Effector memory CD4-positive, alpha-beta T cell (primary cell): ENCODE measurements around the gene ZFP90.
"Not testable (repeated sequence)": the region's sequence is repeated elsewhere in the genome, so short reads cannot be mapped to it uniquely, and the experiment has no call there.

Source experiments
- DNase-seq, 3 donors: peaks; one replicate each; pipeline ENCODE4 v3.0.0-alpha.2; 2020
- H3K27ac ChIP-seq: 2 replicates; pipeline ENCODE4 v1.7.0; 2013; ENCODE audit warnings: mild to moderate bottlenecking, low read length, moderate library complexity; ENCODE audit not compliant: insufficient read depth, poor library complexity, severe bottlenecking
- H3K27me3 ChIP-seq: replicated peaks from 2 replicates; pipeline ENCODE4 v1.7.0; 2013; ENCODE audit warnings: mild to moderate bottlenecking, low read length; ENCODE audit not compliant: insufficient read depth, control insufficient read depth, poor library complexity, severe bottlenecking
- H3K36me3 ChIP-seq: 2 replicates; pipeline ENCODE4 v1.7.0; 2013; ENCODE audit warnings: mild to moderate bottlenecking, low read length, moderate library complexity; ENCODE audit not compliant: control insufficient read depth, insufficient read depth
- H3K4me1 ChIP-seq: 2 replicates; pipeline ENCODE4 v1.7.0; 2013; ENCODE audit warnings: low read length, mild to moderate bottlenecking; ENCODE audit not compliant: control insufficient read depth, insufficient read depth, poor library complexity, severe bottlenecking
- H3K4me3 ChIP-seq: 2 replicates; pipeline ENCODE4 v1.7.0; 2013; ENCODE audit warnings: low read length, low read depth, mild to moderate bottlenecking; ENCODE audit not compliant: insufficient read depth, poor library complexity, severe bottlenecking
- H3K9me3 ChIP-seq: 2 replicates; pipeline ENCODE4 v1.7.0; 2013; ENCODE audit warnings: mild to moderate bottlenecking, low read length, moderate library complexity; ENCODE audit not compliant: control insufficient read depth
- total RNA-seq, 3 donors: gene quantifications; one replicate each; lab custom pipeline; 2026; lab: John Stamatoyannopoulos, UW

The ZFP90 gene
- total RNA-seq: 43.4 to 55.9 (median 55.0) reads per million in 3 donors

DNA sequence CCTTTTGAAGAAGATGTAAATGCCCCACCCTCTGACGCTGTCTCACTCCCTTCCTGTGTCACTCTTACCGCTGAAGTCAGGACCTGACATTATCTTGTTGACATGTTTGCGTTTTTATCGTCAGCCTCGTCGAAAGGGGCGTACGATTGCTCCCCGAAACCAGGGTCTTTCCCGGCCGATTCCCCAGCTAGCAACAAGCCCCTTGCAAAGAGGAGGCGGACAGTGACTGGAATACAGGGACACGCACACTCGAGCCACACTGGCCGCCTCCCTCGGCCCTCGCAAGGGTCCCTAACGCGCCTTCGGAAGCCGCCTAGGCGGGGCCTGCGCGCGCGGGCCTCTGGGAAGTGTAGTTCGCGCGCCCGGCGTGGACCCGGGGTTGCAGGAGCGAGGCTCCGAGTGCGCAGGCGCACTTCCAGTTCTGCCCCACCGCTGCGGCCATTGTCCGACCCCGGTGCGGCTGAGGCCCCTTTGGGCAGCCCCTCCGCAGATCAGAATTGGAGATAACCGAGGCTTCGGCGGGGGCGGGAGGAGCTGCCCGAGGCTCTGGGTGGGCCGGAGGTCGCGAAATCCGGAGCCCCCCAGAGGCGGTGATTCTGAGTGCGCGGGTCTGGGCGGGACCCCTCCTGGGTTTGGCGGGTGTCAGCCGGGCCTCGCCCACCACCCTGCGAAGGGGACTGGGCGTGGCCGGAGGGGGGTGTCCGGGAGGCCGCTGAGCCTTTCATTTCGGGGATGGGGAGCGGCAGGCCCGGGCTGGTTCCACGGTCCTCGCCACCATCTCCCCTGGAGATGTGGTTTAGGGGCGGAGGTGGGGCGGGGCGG lies at the start of gene ZFP90:
ZFP90 (plus strand) TSS at position 412 of the 822 bp plus-strand sequence. CDS start 502 bp downstream, outside the sequence.
- H3K36me3 ChIP-seq: no peaks in the 10 kb centered on the region
- peak; percentile 59 to 78 (median 73) for DNase-seq
- H3K9me3 ChIP-seq: no peaks in the 10 kb centered on the region
- H3K27ac ChIP-seq: peak within 1 kb of the TSS; percentile 82
- peak within 1 kb of the TSS; percentile 90 for H3K4me3 ChIP-seq
- H3K4me1 ChIP-seq: peaks cover 5% of the 10 kb centered on the region
- no peaks in the 10 kb centered on the region for H3K27me3 ChIP-seq

GRCh38 chr16:68490358-68490757 lies 48.7 kb upstream of the ZFP90 start:
- H3K9me3 ChIP-seq: no peaks in the 10 kb centered on the region
- no peak overlapping the region for H3K27ac ChIP-seq
- H3K36me3 ChIP-seq: no peaks in the 10 kb centered on the region
- H3K4me1 ChIP-seq: no peaks in the 10 kb centered on the region
- no peak overlapping the region for H3K4me3 ChIP-seq
- no peak for DNase-seq
- H3K27me3 ChIP-seq: no peaks in the 10 kb centered on the region

DNA sequence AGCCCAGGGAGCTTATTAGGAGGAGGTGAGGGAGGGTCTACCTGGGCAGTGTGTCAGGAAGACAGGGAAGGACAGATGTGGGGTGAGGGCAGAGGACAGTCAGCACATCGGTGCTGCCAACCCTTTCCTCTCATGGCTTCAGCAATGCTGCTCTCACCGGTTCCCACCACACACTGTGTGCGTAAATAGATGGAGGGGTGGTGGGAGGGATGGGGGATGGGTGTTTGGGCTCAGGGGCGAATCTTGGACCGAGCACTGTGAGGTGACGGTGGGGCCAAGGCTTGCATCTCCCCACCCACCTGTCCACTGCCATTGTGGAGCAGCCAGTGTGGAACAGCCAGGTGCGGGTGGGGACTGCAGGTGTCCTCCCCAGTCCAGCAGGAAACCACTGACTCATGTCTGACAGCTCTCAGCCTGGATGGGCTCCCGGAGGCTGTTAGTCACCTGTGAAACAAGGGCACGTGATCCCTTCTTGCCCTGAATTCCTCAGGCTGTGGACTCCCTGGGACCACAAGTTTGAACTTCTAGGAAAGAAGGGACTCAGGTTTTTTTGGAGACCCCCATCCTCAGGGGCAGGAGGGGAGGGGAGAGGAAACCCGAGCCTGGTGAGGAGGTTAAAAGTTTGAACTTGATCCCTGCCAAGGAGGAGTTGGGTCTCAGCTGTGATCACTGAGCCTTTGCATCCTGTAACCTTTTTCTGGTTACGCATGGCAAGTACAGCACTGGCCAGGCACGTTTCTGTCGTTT lies 48.1 kb upstream of the ZFP90 start:
- no peaks in the 10 kb centered on the region for H3K9me3 ChIP-seq
- no peaks in the 10 kb centered on the region for H3K4me1 ChIP-seq
- no peaks in the 10 kb centered on the region for H3K27me3 ChIP-seq
- H3K27ac ChIP-seq: no peak overlapping the region
- no peaks in the 10 kb centered on the region for H3K36me3 ChIP-seq
- no peak for DNase-seq
- no peak overlapping the region for H3K4me3 ChIP-seq

- Histone ChIP-seq H3K4me3 (no peak overlapping the region), H3K27me3 (no peaks in the 10 kb centered on the region), H3K36me3 (no peaks in the 10 kb centered on the region), H3K9me3 (no peaks in the 10 kb centered on the region), H3K27ac (no peak overlapping the region), H3K4me1 (no peaks in the 10 kb centered on the region)
- DNase-seq: no peak
These were observed 47.5 kb upstream of the ZFP90 start for GRCh38 chr16:68491576-68491950.

DNA sequence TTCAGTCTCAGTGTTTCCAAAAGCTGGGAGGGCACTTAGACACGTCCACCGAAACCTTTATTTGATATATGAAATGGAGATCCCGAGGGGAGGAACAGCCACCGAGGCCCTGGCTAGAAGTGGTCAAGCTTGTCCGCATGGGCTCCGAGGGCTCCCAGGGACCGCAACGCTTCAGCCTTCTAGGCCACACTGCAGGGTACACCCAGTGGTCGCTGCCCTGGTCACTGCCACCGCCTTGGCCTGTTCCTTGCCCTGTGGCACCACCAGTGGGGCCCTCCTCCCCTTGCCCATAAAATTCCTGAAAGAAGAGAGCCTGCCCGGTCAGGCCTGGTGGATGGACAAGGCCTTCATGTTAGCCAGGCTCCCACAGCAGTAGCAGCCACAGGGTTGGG lies 46.9 kb upstream of the ZFP90 start:
- Histone ChIP-seq H3K4me3 (no peak overlapping the region), H3K4me1 (no peaks in the 10 kb centered on the region), H3K9me3 (no peaks in the 10 kb centered on the region)

DNA sequence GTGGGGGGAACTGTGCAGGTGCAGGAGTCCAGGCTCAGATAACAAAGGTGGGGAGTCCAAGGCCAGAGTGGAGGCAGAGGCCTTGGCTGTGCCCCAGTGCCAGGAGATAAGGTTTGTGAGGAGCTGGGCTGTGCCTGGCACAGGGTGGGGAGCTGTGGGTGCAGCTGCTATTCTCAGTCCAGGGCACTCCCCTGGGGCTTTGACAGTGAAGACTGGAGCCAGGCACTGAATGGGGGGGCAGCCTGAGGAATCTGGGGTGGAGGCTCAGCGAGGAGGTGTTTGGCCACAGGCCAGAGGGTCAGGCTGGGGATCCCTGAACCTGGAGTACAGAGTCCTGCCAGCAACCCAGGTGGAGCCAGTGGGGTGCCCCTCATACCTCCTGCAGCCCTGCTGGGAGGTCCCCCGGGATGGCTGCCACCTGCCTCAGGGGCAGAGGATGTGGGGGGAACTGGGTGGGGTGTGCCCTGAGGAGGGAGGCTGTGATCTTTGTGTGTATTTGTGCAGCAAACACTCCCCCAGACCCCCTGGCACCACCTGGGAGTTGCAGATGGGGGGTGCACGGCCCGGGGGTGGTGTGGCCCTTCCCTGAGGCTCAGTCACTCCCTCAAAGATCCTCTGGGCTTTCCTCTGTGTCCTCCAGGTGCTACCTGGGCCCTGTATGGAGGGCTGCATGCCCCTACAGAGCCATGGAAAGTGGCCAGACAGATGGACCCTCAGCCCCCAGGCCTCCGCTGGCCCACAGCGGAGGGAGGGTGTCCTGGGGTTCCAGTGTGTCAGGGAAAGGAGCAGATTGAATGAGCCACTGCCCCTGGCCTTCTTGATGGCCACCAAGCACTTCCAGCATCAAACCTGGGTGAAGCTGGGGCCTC lies 46.3 kb upstream of the ZFP90 start:
- Histone ChIP-seq H3K9me3 (no peaks in the 10 kb centered on the region), H3K27me3 (no peaks in the 10 kb centered on the region), H3K27ac (no peak overlapping the region), H3K4me1 (no peaks in the 10 kb centered on the region), H3K36me3 (no peaks in the 10 kb centered on the region), H3K4me3 (no peak overlapping the region)
- no peak for DNase-seq

More for the DNA sequence above, 46.9 kb upstream of the ZFP90 start:
- Histone ChIP-seq H3K27ac (no peak overlapping the region), H3K27me3 (no peaks in the 10 kb centered on the region), H3K36me3 (no peaks in the 10 kb centered on the region)
- no peak for DNase-seq

DNA sequence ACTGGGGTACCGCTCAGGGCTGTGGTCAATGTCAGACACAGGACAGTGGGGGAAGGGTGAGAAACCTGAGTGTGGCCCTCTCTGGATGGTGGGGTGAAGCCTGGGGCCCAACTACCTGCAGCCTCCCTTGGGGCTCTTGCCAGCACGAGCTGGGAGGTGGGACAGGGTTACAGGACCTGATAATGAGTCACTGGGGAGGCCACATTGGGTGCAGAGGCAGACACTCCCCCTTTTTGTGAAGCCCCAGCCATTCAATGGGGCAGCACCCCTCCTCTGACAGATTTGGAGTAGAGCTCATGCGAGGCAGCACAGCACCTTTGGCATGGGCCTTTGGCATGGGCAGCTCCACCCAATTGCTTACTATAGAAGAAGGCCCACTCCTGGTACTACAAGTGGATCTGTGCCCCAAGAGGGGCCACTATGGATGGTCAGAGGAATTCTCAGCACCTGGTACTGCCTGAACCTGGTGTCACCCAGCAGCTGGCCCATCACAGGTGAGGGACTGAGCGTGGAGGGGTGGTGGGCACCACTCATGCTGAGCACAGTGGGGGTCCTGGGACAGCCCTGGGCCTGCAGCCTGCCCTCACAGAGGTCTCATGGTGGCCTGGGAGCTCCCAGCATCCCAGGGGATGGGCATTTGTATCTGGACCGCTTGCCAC lies 45.5 kb upstream of the ZFP90 start:
- Histone ChIP-seq H3K9me3 (no peaks in the 10 kb centered on the region), H3K36me3 (no peaks in the 10 kb centered on the region), H3K27ac (no peak overlapping the region), H3K4me3 (no peak overlapping the region), H3K4me1 (no peaks in the 10 kb centered on the region), H3K27me3 (no peaks in the 10 kb centered on the region)
- no peak for DNase-seq

GRCh38 chr16:68494261-68494660 lies 44.8 kb upstream of the ZFP90 start:
- H3K4me1 ChIP-seq, H3K27me3 ChIP-seq, H3K4me3 ChIP-seq: not testable (repeated sequence)

GRCh38 chr16:68496689-68497088 lies 42.4 kb upstream of the ZFP90 start:
- DNase-seq: no peak

More at GRCh38 chr16:68494261-68494660, 44.8 kb upstream of the ZFP90 start:
- not testable (repeated sequence) for H3K27ac ChIP-seq, H3K9me3 ChIP-seq, DNase-seq, H3K36me3 ChIP-seq

More at GRCh38 chr16:68496689-68497088, 42.4 kb upstream of the ZFP90 start:
- Histone ChIP-seq H3K27me3 (no peaks in the 10 kb centered on the region), H3K27ac (no peak overlapping the region), H3K4me3 (no peak overlapping the region), H3K36me3 (no peaks in the 10 kb centered on the region), H3K9me3 (no peaks in the 10 kb centered on the region), H3K4me1 (no peaks in the 10 kb centered on the region)
